SK-N-SH (cell line): ENCODE data around the gene CCDC188. TPM values are rescaled to one million over a fixed set of nuclear protein-coding genes. Genes with fewer than 3 reads are reported as not detected.

Experiments used
- CTCF ChIA-PET: fragments of 300-600, 350-600 bp; formaldehyde crosslinking; extraction: SDS; loops from one replicate; lab custom pipeline; 2021; lab: Yijun Ruan, JAX
- POLR2A ChIA-PET: fragments of 350-600 bp; sonication (Branson Sonifier 250); formaldehyde crosslinking; extraction: SDS; loops from one replicate; lab custom pipeline; 2020; ENCODE audit warnings: antibody characterized with exemption, inconsistent platforms; lab: Yijun Ruan, JAX
- DNase-seq: peaks from one replicate; pipeline ENCODE4 v3.0.0; 2012
- H2AFZ ChIP-seq: fragments of 200-600 bp; sonication (generic); 2 replicates; pipeline ENCODE4 v1.8.1; 2016; ENCODE audit warnings: antibody characterized with exemption, mild to moderate bottlenecking, low read depth
- H3F3A ChIP-seq: fragments of 200-600 bp; sonication (generic); replicated peaks from 2 replicates; pipeline ENCODE3; 2016; ENCODE audit warnings: antibody characterized with exemption, mild to moderate bottlenecking; ENCODE audit not compliant: insufficient read depth
- H3K27ac ChIP-seq, 2 experiments: fragments of 200-500 bp in 1 of 2; fragments of 200-600 bp in 1 of 2; sonication (Bioruptor generic) in 1 of 2; sonication (generic), shearing (Covaris generic) in 1 of 2; 2 replicates each; pipeline versions ENCODE4 v1.5.1 to v1.6.1; 2014 to 2016; ENCODE audit warnings: low read depth in 2 of 2, inconsistent platforms in 1 of 2, low read length in 1 of 2, mild to moderate bottlenecking in 1 of 2, mixed read lengths in 1 of 2
- H3K27me3 ChIP-seq: fragments of 200-600 bp; sonication (generic), shearing (Covaris generic); 2 replicates; pipeline ENCODE4 v1.6.1; 2016; ENCODE audit warnings: mixed run types; ENCODE audit not compliant: insufficient read depth
- H3K36me3 ChIP-seq, 2 experiments: fragments of 200-500 bp in 1 of 2; fragments of 200-600 bp in 1 of 2; sonication (Bioruptor generic) in 1 of 2; sonication (generic) in 1 of 2; replicated peaks in 1 of 2; 2 replicates each; pipeline versions ENCODE3 to v1.5.1; 2014 to 2016; ENCODE audit warnings: low read length in 1 of 2, mild to moderate bottlenecking in 1 of 2; ENCODE audit not compliant: insufficient read depth in 2 of 2, control insufficient read depth in 1 of 2
- H3K4me1 ChIP-seq, 2 experiments: fragments of 200-500 bp in 1 of 2; fragments of 200-600 bp in 1 of 2; sonication (Bioruptor generic) in 1 of 2; sonication (generic), shearing (Covaris generic) in 1 of 2; 2 replicates each; pipeline versions ENCODE4 v1.5.1 to v1.6.1; 2014 to 2016; ENCODE audit warnings: low read depth in 1 of 2, low read length in 1 of 2, mixed run types in 1 of 2; ENCODE audit not compliant: insufficient read depth in 2 of 2, control insufficient read depth in 1 of 2
- H3K4me2 ChIP-seq: fragments of 200-600 bp; sonication (generic), shearing (Covaris generic); 2 replicates; pipeline ENCODE4 v1.6.1; 2017; ENCODE audit warnings: mixed run types
- H3K4me3 ChIP-seq, 2 experiments: fragments of 200-500 bp in 1 of 2; fragments of 200-600 bp in 1 of 2; sonication (Bioruptor generic) in 1 of 2; sonication (generic), shearing (Covaris generic) in 1 of 2; 2 replicates each; pipeline versions ENCODE4 v1.5.1 to v1.8.1; 2014 to 2016; ENCODE audit warnings: low read depth in 2 of 2, inconsistent platforms in 1 of 2, low read length in 1 of 2, mild to moderate bottlenecking in 1 of 2, mixed read lengths in 1 of 2, moderate library complexity in 1 of 2
- H3K79me2 ChIP-seq: fragments of 200-600 bp; sonication (generic); 2 replicates; pipeline ENCODE4 v1.8.1; 2017; ENCODE audit warnings: mild to moderate bottlenecking; ENCODE audit not compliant: insufficient read depth
- H3K9ac ChIP-seq: fragments of 200-600 bp; sonication (generic); 2 replicates; pipeline ENCODE4 v1.6.1; 2017; ENCODE audit warnings: mixed run types
- H3K9me2 ChIP-seq: fragments of 200-600 bp; sonication (generic); 2 replicates; pipeline ENCODE4 v1.6.1; 2017; ENCODE audit warnings: mixed run types
- H3K9me3 ChIP-seq: fragments of 200-600 bp; sonication (generic); 2 replicates; pipeline ENCODE4 v1.6.1; 2017; ENCODE audit warnings: mixed run types, mild to moderate bottlenecking, moderate library complexity
- H4K20me1 ChIP-seq: fragments of 200-600 bp; sonication (generic); 2 replicates; pipeline ENCODE4 v1.6.1; 2017; ENCODE audit warnings: mild to moderate bottlenecking, mixed run types; ENCODE audit not compliant: insufficient read depth
- EZH2phosphoT487 ChIP-seq: fragments of 200-600 bp; sonication (generic); IDR thresholded peaks from 2 replicates; pipeline ENCODE4 v1.6.1; 2017; ENCODE audit warnings: low read depth, mixed run types, mild to moderate bottlenecking, antibody characterized with exemption, moderate library complexity, borderline replicate concordance
- FOSL2 ChIP-seq: IDR thresholded peaks from 2 replicates; pipeline ENCODE4 v1.4.0; 2012; ENCODE audit warnings: low read depth, mild to moderate bottlenecking, moderate library complexity, borderline replicate concordance
- GATA2 ChIP-seq: sonication (generic); formaldehyde crosslinking; IDR thresholded peaks from 2 replicates; pipeline ENCODE4 v1.5.0; 2020; ENCODE audit warnings: mild to moderate bottlenecking, missing genetic modification reagents
- IRF3 ChIP-seq: fragments of 150-350 bp; IDR thresholded peaks from 2 replicates; pipeline ENCODE4 v1.6.1; 2016; ENCODE audit warnings: mild to moderate bottlenecking, low read depth, low read length
- MEF2A ChIP-seq: IDR thresholded peaks from 2 replicates; pipeline ENCODE4 v1.4.0; 2012; ENCODE audit warnings: low read depth, borderline replicate concordance
- NRF1 ChIP-seq: IDR thresholded peaks from 2 replicates; pipeline ENCODE4 v1.6.1; 2012; ENCODE audit warnings: low read depth, mild to moderate bottlenecking, low read length
- POLR2AphosphoS5 ChIP-seq: IDR thresholded peaks from 2 replicates; pipeline ENCODE4 v1.6.1; 2012; ENCODE audit warnings: low read depth, low read length
- RAD21 ChIP-seq: IDR thresholded peaks from 2 replicates; pipeline ENCODE4 v1.6.1; 2012; ENCODE audit warnings: mild to moderate bottlenecking, low read length
- RCOR1 ChIP-seq: fragments of 150-350 bp; IDR thresholded peaks from 2 replicates; pipeline ENCODE4 v1.6.1; 2017; ENCODE audit warnings: antibody characterized with exemption, low read length
- RFX5 ChIP-seq: IDR thresholded peaks from 2 replicates; pipeline ENCODE4 v1.6.1; 2012; ENCODE audit warnings: mild to moderate bottlenecking, improper control_type of control experiment, low read length
- RXRA ChIP-seq: IDR thresholded peaks from 2 replicates; pipeline ENCODE4 v1.4.0; 2012; ENCODE audit warnings: low read depth, mild to moderate bottlenecking, borderline replicate concordance
- TAF1 ChIP-seq: IDR thresholded peaks from 2 replicates; pipeline ENCODE4 v1.6.1; 2012; ENCODE audit warnings: low read depth, mild to moderate bottlenecking, low read length, moderate library complexity, borderline replicate concordance
- TCF12 ChIP-seq: IDR thresholded peaks from 2 replicates; pipeline ENCODE4 v1.4.0; 2012
- USF1 ChIP-seq: IDR thresholded peaks from 2 replicates; pipeline ENCODE4 v1.4.0; 2012; ENCODE audit warnings: low read depth, borderline replicate concordance
- ZBTB33 ChIP-seq: IDR thresholded peaks from 2 replicates; pipeline ENCODE4 v1.4.0; 2012; ENCODE audit warnings: low read depth, borderline replicate concordance
- WGBS: methylation state at CpG from one replicate; pipeline ENCODE4 v1.1.6; 2017; ENCODE audit warnings: low lambda C conversion rate; 5-methylcytosine and 5-hydroxymethylcytosine counted together
- polyA plus RNA-seq, 3 experiments: library from polyadenylated mRNA; depleted of rRNA; stranded (reverse); fragments of >200 nt; gene quantifications; 2 replicates each; pipeline ENCODE4 v1.2.3, GENCODE V29; 2012

Gene CCDC188
- polyA plus RNA-seq, 1 of the 3 experiments (the other 2 are of a cell fraction): 21.1 TPM

GRCh38 chr22:20133930-20134549 lies 16.8 kb downstream of the CCDC188 start:
- H3F3A ChIP-seq: peaks cover 10% of the 10 kb centered on the region
- no peaks in the 10 kb centered on the region for H3K27me3 ChIP-seq
- WGBS: 97% methylated on average over 4 of the region's 12 CpGs
- ChIA-PET CTCF (no interaction called here), POLR2A (no interaction called here)
- peaks cover 66% of the 10 kb centered on the region for H3K79me2 ChIP-seq
- peak overlapping the region in 1 of 2 experiments; percentile 25; a peak in 1 of 4 replicates for H3K27ac ChIP-seq
- no peak overlapping the region for H2AFZ ChIP-seq
- H3K4me1 ChIP-seq: peaks cover 0 to 66% of the 10 kb centered on the region in 2 experiments; a peak in 1 of 4 replicates
- no peak for DNase-seq
- H3K4me2 ChIP-seq: 0 out of 2 replicates have a peak overlapping the region, but pooled peaks have one; percentile 24
- TF ChIP-seq MEF2A (no peak), NRF1 (no peak), RCOR1 (no peak), TAF1 (no peak)
- no peaks in the 10 kb centered on the region for H3K9me3 ChIP-seq
- no peaks in the 10 kb centered on the region for H3K9me2 ChIP-seq
- no peak overlapping the region for H3K9ac ChIP-seq
- no peak overlapping the region for H3K4me3 ChIP-seq
- peaks cover 60% of the 10 kb centered on the region for H4K20me1 ChIP-seq
- H3K36me3 ChIP-seq: no peaks in the 10 kb centered on the region

- POLR2A ChIA-PET: no interaction called here
Measured at GRCh38 chr22:20132686-20133246, 18.1 kb downstream of the CCDC188 start.

GRCh38 chr22:20131859-20132685 lies 18.8 kb downstream of the CCDC188 start:
- ChIA-PET POLR2A (no interaction called here), CTCF (no interaction called here)
- no peaks in the 10 kb centered on the region for H3K27me3 ChIP-seq
- H3K9me3 ChIP-seq: no peaks in the 10 kb centered on the region
- H3K4me2 ChIP-seq: peak overlapping the region; percentile 89
- H3K27ac ChIP-seq: peak overlapping the region in 1 of 2 experiments; percentile 65; a peak in 2 of 4 replicates
- peak overlapping the region; percentile 78 to 95 for H3K4me3 ChIP-seq
- H3K9me2 ChIP-seq: no peaks in the 10 kb centered on the region
- H3K79me2 ChIP-seq: peaks cover 53% of the 10 kb centered on the region
- DNase-seq: peak; percentile 85
- H3K9ac ChIP-seq: peak overlapping the region; percentile 76
- peaks cover 0 to 50% of the 10 kb centered on the region in 2 experiments; a peak in 1 of 4 replicates for H3K4me1 ChIP-seq
- H3K36me3 ChIP-seq: peaks cover 0 to 13% of the 10 kb centered on the region in 2 experiments
- H3F3A ChIP-seq: peaks cover 13% of the 10 kb centered on the region
- no peak overlapping the region for H2AFZ ChIP-seq
- peaks cover 41% of the 10 kb centered on the region for H4K20me1 ChIP-seq
- WGBS: 0% methylated on average over 2 of the region's 72 CpGs
- no peak for TF ChIP-seq EZH2phosphoT487
- TF ChIP-seq USF1: peak; percentile 24; the same call in 1 of the 2 replicates
- no peak for TF ChIP-seq RFX5
- no peak for TF ChIP-seq POLR2AphosphoS5
- no peak for TF ChIP-seq TAF1
- no peak for TF ChIP-seq ZBTB33
- no peak for TF ChIP-seq RAD21
- no peak for TF ChIP-seq IRF3
- no peak for TF ChIP-seq TCF12
- TF ChIP-seq RXRA: no peak

More at GRCh38 chr22:20132686-20133246, 18.1 kb downstream of the CCDC188 start:
- Histone ChIP-seq H3K9ac (peak overlapping the region; percentile 76), H3K36me3 (peaks cover 0 to 6% of the 10 kb centered on the region in 2 experiments)
- DNase-seq: no peak
- TF ChIP-seq GATA2 (CRISPR knock-in tag) (no peak), RAD21 (no peak), FOSL2 (no peak)
- TF ChIP-seq, all 33 proteins: peak for 0
- Histone ChIP-seq H3K4me2 (peak overlapping the region; percentile 89), H3K27me3 (no peaks in the 10 kb centered on the region), H4K20me1 (peaks cover 48% of the 10 kb centered on the region), H3K9me2 (no peaks in the 10 kb centered on the region), H3K9me3 (no peaks in the 10 kb centered on the region), H3K27ac (no peak overlapping the region; a peak in 1 of 4 replicates), H3F3A (peaks cover 13% of the 10 kb centered on the region), H3K79me2 (peaks cover 59% of the 10 kb centered on the region), H3K4me1 (peaks cover 0 to 57% of the 10 kb centered on the region in 2 experiments; a peak in 1 of 4 replicates), H3K4me3 (peak overlapping the region; percentile 78 to 95), H2AFZ (no peak overlapping the region)
- CTCF ChIA-PET: no interaction called here
- 80% methylated on average over 1 of the region's 16 CpGs for WGBS
